ENCODE results near the gene PNCK. TPM values are rescaled to one million over a fixed set of nuclear protein-coding genes. Genes with fewer than 3 reads are reported as not detected.
A peak's percentile ranks its signal among the peaks of the same experiment; 100 is the strongest.

PNCK gene
- total and polyA plus RNA-seq, 2 of the 13 experiments (the other 11 are each of a cell fraction or from before 2014, with no cell fraction given): 33.1 TPM; not detected in 1

DNA sequence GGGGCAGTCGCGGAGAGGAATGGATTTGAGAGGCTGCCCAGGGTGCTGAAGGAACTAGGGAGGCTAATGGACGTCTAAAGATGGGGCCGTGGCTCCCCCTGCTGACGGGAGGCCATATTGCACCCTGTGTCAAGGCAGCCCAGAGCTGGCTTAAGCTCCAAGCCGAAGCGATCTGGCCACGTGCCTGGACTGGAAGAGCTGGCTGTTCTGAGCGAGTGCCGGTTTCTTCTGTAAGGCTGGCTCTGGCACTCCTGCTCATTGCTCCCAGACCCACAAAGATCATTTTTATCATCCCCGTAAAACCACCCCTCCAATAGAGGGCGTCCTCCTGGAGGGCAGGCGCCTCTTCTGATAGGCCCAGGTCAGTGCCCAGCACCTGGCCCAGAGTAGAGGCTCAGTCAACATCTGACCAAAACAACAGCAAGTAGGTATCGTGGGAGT, 5.6 kb downstream of the PNCK start (continued):
- TF ChIP-seq, protein P1, sequence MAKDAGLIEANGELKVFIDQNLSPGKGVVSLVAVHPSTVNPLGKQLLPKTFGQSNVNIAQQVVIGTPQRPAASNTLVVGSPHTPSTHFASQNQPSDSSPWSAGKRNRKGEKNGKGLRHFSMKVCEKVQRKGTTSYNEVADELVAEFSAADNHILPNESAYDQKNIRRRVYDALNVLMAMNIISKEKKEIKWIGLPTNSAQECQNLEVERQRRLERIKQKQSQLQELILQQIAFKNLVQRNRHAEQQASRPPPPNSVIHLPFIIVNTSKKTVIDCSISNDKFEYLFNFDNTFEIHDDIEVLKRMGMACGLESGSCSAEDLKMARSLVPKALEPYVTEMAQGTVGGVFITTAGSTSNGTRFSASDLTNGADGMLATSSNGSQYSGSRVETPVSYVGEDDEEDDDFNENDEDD (CRISPR knock-in tag; IDR thresholded peaks at IDR 0.05; ENCODE audit: borderline replicate concordance): no peak; the same call in 1 of the 2 replicates
- TF ChIP-seq SCMH1 (CRISPR knock-in tag; IDR thresholded peaks at IDR 0.05; ENCODE audit: borderline replicate concordance) (no peak), ZNF766 (CRISPR knock-in tag; IDR thresholded peaks at IDR 0.05; ENCODE audit: borderline replicate concordance) (no peak), HES4 (CRISPR knock-in tag; IDR thresholded peaks at IDR 0.05; ENCODE audit: borderline replicate concordance) (no peak), CENPT (CRISPR knock-in tag; IDR thresholded peaks at IDR 0.05; ENCODE audit: low read depth) (no peak), RELA (CRISPR knock-in tag; IDR thresholded peaks at IDR 0.05) (no peak), ZKSCAN8 (CRISPR knock-in tag; IDR thresholded peaks at IDR 0.05; ENCODE audit: borderline replicate concordance) (no peak), SRSF9 (IDR thresholded peaks at IDR 0.05; ENCODE audit: borderline replicate concordance, insufficient read depth, low read depth, low read length, poor library complexity, severe bottlenecking) (no peak), MAFG (CRISPR knock-in tag; IDR thresholded peaks at IDR 0.05) (no peak), ZSCAN29 (CRISPR knock-in tag; conservative IDR thresholded peaks at IDR 0.05) (no peak), ZNF432 (CRISPR knock-in tag; IDR thresholded peaks at IDR 0.05; ENCODE audit: borderline replicate concordance) (no peak), MLLT10 (CRISPR knock-in tag; IDR thresholded peaks at IDR 0.05) (no peak), ZNF253 (CRISPR knock-in tag; IDR thresholded peaks at IDR 0.05; ENCODE audit: borderline replicate concordance) (no peak), THYN1 (CRISPR knock-in tag; IDR thresholded peaks at IDR 0.05; ENCODE audit: borderline replicate concordance, low read depth) (no peak), ATF7 (IDR thresholded peaks at IDR 0.05) (no peak), ATF7 (CRISPR knock-in tag; IDR thresholded peaks at IDR 0.05) (no peak), GABPA (IDR thresholded peaks at IDR 0.05; ENCODE audit: low read depth, low read length) (no peak), GABPA (CRISPR knock-in tag; IDR thresholded peaks at IDR 0.05; ENCODE audit: low read depth) (no peak), ZNF83 (CRISPR knock-in tag; IDR thresholded peaks at IDR 0.05; ENCODE audit: borderline replicate concordance) (no peak), ZNF367 (CRISPR knock-in tag; IDR thresholded peaks at IDR 0.05; ENCODE audit: borderline replicate concordance) (no peak), GATAD1 (CRISPR knock-in tag; IDR thresholded peaks at IDR 0.05) (0 out of 2 replicates have a peak, but pooled peaks have one; percentile 28)
- TF ChIP-seq, protein P2, sequence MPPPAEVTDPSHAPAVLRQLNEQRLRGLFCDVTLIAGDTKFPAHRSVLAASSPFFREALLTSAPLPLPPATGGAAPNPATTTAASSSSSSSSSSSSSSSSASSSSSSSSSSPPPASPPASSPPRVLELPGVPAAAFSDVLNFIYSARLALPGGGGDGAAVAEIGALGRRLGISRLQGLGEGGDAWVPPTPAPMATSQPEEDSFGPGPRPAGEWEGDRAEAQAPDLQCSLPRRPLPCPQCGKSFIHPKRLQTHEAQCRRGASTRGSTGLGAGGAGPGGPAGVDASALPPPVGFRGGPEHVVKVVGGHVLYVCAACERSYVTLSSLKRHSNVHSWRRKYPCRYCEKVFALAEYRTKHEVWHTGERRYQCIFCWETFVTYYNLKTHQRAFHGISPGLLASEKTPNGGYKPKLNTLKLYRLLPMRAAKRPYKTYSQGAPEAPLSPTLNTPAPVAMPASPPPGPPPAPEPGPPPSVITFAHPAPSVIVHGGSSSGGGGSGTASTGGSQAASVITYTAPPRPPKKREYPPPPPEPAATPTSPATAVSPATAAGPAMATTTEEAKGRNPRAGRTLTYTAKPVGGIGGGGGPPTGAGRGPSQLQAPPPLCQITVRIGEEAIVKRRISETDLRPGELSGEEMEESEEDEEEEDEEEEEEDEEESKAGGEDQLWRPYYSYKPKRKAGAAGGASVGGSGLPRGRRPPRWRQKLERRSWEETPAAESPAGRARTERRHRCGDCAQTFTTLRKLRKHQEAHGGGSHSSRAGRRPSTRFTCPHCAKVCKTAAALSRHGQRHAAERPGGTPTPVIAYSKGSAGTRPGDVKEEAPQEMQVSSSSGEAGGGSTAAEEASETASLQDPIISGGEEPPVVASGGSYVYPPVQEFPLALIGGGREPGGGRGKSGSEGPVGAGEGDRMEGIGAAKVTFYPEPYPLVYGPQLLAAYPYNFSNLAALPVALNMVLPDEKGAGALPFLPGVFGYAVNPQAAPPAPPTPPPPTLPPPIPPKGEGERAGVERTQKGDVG (CRISPR knock-in tag; IDR thresholded peaks at IDR 0.05; ENCODE audit: borderline replicate concordance): no peak
- TF ChIP-seq, protein P3, sequence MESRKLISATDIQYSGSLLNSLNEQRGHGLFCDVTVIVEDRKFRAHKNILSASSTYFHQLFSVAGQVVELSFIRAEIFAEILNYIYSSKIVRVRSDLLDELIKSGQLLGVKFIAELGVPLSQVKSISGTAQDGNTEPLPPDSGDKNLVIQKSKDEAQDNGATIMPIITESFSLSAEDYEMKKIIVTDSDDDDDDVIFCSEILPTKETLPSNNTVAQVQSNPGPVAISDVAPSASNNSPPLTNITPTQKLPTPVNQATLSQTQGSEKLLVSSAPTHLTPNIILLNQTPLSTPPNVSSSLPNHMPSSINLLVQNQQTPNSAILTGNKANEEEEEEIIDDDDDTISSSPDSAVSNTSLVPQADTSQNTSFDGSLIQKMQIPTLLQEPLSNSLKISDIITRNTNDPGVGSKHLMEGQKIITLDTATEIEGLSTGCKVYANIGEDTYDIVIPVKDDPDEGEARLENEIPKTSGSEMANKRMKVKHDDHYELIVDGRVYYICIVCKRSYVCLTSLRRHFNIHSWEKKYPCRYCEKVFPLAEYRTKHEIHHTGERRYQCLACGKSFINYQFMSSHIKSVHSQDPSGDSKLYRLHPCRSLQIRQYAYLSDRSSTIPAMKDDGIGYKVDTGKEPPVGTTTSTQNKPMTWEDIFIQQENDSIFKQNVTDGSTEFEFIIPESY (CRISPR knock-in tag; IDR thresholded peaks at IDR 0.05): no peak
- TF ChIP-seq, protein P4, sequence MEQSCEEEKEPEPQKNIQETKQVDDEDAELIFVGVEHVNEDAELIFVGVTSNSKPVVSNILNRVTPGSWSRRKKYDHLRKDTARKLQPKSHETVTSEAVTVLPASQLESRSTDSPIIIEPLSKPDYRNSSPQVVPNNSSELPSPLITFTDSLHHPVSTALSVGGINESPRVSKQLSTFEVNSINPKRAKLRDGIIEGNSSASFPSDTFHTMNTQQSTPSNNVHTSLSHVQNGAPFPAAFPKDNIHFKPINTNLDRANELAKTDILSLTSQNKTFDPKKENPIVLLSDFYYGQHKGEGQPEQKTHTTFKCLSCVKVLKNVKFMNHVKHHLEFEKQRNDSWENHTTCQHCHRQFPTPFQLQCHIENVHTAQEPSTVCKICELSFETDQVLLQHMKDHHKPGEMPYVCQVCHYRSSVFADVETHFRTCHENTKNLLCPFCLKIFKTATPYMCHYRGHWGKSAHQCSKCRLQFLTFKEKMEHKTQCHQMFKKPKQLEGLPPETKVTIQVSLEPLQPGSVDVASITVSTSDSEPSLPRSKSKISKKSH (CRISPR knock-in tag; IDR thresholded peaks at IDR 0.05; ENCODE audit: borderline replicate concordance): peak; percentile 6; the same call in 1 of the 2 replicates

Data from HepG2 (cell line).